NCI-H128 (cell line): ENCODE data around the gene SLC24A3.

Experiments used
- DNase-seq: peaks from one replicate; lab custom pipeline; 2025; ENCODE audit not compliant: unreplicated experiment; lab: John Stamatoyannopoulos, UW

SLC24A3 gene

DNA sequence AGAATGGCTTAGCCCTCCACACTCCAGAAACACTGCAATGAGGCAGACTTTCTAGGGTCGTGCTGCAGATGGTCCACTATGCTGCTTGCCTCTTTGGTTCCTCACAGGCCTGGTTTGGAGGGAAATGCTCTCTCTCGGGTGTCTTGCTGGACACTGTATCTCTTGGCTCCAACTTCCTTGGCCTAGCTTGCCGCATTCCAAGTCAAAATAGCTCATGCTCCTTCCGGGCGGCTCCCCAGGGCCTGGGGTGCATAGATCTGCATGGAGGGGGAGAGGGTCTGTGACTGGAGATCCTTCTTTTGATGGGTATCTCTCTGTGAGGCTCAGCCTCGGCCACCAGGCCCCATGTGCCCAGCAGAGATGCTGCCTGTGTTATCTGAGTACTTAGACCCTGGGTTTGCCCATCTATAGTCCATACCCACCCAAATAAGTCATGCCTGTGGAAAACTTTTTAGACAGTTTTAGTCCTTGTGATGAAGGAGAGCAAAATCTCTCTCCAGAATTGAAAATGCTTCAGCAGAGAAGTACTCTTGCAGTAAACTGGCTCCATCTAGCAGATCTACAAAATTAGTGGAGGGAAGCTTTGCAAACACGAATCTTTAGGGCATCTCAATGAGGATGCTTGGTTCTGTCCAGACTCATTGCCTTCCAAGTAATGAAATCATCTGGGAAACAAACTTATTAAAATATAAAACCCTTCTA is 281.5 kb downstream of the SLC24A3 start:
- DNase-seq = no peak

DNA sequence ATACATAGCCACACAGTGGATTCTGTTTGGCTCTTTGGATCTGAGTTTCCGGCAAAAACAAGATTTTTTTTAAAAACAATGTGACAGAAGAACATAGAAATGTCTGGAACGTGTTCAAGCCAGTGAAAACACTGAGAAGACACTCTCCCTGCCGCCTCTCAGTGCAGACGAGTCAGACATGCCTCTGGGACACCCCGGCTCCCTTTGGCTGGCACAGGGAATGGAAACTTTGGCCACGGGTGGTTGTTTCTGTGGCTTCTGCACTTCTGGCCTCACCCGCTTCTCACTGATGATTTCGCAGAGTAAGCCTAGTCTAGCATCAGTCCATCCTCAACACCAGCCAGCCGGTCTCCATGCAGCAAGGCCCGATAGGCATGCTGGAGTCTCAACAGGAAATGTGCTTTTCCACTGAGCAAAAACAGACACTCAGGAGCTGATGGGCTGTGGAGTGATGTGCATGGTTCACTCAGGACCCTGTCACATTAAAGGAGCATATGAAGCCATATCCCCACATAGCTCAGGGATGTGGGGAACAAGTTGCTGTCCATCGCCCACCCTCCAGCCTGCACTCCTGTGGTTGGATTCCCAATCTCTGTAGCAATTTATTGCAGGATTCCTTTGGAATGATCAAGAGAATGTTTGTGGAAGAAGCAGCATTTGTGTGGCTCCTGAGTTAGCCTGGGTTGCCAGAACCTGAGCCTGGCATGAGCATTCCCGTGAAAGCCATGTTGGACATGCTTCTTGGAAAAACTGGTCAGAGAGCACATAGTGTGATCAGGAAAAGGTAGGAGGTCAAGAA is 283.7 kb downstream of the SLC24A3 start:
- no peak for DNase-seq

DNA sequence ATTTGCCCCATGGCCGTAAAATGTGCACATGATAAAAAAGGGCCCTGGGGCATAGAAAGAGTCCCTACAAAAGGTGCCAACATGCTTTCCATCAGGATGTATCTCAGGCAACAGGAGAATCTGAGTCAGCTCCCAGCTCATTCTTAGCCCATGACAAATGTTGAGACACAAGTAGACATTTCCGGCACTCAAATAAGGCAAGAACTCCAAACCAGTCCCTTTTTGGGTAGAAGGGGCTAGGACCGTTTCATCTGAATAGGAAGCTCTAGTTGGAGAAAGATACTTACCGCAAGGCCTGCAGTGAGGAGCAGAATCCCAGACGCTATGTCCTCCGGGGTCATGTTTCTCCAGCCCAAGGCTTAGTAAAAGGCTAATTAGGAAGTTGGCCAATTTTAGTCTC is 284.6 kb downstream of the SLC24A3 start:
- no peak for DNase-seq

DNA sequence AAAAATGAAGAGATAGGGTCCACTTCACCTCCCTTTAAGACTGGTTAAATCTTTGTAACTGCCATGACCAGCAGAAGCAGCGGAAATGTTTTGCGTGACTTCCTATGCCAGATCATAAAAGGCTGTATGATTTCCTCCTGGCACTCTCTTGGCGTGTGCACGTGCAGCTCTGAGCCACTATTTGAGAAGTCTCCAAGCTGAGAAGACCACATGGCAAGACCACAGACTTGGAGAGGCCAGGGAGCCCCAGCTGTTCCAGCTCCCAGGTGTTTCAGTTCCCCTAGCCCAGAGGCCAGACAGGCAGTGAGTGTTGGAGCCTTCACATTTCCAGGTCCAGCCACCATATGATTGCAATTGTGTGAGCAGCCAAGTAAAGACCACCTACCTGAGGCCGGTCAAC is 286.3 kb downstream of the SLC24A3 start:
- no peak for DNase-seq

DNA sequence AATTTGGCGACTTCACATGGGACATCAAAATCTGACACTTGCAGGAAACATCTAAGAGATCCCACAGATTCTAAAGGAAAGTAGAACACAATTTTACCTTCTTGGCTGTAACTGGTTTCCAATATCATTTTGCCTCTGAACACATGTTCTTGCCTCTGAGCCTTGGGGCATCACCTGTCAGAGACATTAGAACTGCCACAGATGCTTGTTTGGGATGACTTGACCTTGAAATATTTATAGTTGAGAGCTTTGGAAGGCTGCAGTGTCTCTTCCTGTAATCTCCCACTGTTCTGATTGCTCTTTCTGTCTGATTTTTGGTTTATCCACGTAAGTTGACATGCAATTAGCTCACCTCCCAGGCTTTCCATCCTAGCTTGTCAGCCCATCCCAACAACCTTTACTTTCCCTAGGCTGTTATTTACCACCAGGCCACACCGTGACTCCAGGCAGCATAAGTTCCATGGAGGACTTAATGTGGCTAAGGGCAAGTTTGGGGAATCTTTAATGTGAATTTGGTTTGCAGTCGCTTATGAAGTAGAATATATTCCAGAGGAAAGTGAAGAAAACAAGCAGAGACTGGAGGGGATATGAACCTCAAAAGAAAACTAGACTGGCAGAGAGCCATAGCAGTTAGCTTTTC is 289.2 kb downstream of the SLC24A3 start:
- DNase-seq = no peak

DNA sequence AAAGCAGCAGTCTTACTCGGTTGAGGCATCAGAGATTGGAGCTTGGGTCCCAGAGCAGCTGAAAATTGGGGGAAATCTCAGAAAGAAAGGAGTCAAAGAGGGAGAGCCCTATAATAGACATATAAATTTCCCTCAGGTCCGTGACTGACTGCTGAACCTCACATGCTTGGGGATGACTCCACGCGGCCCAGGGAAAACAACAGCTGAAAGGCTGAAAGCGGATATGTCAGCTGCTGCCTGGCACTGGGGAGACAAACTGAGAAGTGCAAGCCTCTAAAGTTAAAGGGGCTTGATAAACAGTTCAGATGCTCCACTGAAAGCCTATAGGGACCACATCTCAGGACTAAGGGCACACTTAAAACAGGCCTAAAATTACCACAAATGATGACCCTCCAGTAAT is 289.7 kb downstream of the SLC24A3 start:
- no peak for DNase-seq

DNA sequence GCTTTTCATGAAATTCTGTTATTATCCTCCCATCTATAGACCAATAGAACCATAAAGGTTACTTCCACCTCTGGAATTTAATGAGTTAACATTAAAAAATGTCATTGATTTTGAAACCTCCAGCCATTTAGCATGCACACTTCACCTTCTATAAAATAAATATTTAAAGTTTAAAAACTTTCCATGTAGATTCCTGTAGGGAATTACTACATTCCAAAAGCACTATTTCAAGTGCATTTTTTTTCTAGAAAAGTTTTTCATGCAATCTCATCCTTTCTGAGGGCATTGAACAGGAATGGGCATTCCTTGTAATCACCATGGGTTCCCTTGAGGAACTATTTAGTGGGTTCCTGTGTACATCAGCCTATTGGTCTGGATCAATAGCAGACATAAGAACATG is 291.8 kb downstream of the SLC24A3 start:
- DNase-seq = no peak

DNA sequence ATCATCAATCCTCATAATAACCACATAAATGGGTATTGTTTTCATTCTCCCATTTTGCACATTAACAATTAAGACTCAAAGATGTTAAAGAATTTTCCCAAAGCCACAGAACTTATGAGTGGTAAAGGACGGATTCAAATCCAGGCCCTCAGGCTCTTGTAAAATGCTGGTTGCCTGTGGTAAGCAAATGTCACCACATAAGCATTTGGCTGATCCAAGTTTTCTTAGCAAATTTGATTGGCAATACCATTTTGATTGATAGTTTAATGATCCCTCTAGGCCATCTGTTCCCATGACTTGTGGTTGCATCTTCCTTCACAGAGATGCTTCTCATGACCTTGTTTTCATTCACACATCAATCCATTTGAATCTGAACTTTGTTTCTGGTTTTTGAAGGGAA is 293.6 kb downstream of the SLC24A3 start:
- no peak for DNase-seq

DNA sequence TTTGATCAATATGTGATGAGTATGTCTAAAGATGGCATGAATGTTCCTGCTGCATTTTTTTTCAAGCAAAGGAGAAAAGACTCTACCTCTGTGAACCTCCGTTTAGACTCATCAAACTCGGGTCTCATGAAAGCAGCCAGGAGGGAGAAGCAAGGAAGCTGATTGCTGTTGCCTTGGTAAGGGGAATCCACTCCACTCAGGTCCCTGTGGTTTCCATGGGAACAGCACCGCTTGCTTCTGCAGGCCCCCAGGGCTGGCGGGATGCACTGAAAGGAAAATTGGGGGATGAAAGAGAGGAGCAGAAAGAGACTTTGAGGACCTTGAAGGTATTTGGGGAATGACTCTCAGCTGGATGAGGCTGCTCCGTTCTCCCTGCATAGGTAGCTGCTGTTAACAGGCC is 296.0 kb downstream of the SLC24A3 start:
- DNase-seq = no peak

DNA sequence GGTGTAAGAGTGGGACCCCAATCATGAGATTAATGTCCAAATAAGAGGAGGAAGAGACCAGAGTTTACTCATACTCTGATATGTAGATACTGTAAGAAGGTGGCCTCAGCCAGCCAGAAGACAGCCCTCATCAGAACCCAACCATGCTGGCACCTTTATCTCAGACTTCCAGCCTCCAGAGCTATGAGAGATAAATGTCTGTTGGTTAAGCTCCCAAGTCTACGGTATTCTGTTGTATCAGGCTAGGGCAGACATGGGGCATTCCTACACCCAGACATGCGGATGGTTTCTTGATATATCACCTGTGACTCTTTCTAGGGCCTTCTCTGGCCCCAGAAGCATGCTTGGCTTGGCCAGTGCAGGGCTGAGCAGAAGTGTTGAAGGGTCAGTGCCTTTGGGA is 298.2 kb downstream of the SLC24A3 start:
- no peak for DNase-seq

DNA sequence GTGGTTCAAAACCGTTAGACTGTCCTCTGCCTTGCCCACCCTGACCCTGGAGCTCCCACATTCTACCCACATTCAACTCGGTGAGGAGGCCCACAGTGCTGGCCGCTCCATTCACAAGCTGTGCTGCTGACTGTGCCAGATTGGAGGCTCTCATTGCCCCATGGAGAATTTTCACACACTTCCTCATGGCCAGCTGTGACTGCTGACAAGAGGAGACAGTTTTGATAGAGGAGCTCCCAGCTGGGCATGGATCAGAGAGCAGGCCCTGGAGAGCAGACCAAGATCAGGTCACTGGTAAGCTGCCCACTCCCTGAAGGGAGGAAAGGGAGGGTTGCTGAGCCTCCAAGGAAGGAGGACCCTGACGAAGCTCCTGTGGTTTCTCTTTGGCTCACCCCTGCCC is 299.5 kb downstream of the SLC24A3 start:
- no peak for DNase-seq

DNA sequence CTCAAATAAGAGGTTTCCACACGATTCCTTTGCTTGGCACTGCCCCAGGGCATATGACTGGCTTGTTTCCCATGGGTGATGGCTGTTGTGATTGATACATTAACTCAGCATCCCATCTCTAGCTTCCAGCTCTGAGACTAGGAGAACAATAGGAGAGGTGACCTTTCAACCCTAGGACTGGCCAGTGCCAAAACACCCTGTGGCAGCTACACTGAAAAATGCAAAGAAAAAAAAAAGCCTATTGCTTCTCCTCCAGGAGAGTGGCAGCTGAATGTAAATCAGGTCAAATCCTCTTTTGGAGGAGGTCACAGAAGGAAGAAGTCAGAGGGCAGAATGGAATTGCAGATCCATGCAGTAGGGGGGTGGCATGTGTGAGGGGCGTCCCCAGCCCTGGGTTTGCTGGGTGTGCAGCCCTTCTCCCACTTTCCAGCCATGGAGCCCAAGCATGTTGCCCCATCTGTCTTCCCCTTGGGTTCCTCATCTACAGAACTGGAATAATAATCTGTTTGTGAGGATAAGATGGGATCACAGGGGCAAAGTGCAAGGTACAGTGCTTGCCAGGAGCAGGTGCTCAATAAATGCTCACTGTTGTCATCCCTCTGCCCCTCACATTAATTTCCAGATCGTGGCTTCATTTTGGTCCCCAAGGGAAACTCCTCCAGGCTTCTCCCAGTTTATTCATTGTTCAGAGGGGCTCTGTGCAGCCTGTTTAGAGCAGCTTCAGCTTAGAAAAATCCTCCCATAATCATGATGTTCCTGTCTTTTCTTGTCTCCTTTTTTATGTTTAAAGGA is 300.6 kb downstream of the SLC24A3 start:
- no peak for DNase-seq

DNA sequence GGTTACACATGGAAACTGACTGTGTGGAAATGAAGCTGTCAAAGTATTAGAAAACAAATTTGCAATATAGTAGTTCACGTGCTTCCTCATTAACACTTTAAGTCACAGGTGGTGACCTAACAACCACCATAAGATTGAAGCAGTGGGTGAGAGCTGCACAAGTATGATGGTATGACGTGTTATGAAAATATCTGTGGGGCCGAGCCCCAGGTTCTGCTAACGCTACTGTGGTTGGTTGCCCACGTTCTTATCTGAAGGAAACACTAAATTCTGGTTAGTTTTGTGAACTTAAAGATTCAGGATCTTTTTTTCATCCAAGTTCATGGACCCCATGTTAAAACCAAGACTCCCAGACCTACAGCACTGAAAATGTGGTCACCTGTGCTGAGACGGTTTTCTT is 302.6 kb downstream of the SLC24A3 start:
- no peak for DNase-seq

DNA sequence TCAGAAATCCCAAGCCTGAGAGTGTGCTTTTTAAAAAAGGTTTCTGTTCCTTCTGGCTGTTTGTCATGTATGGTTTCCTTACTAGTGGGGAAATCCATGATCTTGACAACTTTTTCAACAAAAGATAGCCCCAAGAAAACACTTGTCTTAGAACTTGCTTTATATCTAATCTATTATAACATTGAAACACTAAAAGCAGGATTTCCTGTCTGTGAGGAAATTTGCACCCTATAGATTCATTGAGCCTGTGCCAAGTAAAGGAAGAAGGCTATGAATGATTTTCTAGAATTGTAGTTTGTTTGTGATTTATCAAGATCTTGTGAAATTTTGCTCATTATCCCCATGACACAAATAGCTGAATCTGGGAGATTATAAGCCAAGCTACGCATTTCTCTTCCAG is 307.0 kb downstream of the SLC24A3 start:
- no peak for DNase-seq

DNA sequence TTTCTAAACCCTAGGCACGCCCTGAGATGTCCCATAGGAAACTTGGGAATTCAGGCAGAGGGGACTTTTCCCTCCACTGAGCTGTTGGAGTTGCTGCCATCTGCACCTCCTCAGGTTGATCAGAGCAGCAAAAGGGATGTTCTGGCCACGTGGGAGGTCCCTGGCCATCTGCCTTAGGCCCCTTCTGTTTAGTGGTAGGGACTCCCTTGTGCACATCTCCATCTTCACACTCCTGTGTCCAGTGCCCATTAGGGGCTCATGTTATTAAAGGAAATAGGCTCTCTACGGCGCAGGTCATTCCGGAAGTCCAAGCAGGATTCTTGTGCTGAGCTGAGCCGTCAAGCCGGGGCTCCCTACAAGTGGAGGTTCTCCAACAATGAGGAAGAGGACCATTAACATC is 307.8 kb downstream of the SLC24A3 start:
- no peak for DNase-seq

DNA sequence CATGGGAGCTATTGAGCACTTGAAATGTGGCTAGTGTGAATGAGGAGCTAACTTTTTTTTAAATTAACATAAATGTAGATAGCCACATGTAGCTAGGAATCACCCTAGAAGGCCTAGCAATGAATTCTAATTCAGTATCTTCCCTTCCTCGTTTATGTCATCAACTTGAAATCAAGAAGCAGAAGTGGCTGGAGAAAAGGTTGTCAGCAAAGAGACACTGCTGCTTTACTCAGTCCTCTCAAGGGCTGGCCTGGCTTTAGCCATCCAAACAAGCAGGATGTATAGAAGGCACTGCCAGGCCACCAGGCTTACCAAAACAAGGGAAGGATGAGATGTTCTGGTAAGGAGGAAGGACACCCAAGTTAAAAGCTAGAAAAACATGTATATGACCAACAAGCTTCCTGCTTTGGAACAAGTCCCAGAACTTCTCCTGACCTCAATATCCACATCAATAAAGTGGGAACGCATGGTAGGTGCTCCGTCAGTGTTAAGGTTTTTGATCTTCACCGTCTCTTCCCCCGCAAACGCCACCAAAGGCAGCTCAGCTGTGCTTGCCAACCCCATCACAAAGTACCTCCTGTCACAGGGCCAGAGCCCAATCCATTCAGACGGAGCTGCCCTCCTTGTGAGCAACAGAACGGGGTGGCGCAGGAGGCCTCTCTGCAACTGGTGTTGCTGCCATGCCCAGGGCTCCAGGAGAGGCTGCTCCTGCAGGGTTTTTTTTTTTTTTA is 309.8 kb downstream of the SLC24A3 start:
- no peak for DNase-seq

DNA sequence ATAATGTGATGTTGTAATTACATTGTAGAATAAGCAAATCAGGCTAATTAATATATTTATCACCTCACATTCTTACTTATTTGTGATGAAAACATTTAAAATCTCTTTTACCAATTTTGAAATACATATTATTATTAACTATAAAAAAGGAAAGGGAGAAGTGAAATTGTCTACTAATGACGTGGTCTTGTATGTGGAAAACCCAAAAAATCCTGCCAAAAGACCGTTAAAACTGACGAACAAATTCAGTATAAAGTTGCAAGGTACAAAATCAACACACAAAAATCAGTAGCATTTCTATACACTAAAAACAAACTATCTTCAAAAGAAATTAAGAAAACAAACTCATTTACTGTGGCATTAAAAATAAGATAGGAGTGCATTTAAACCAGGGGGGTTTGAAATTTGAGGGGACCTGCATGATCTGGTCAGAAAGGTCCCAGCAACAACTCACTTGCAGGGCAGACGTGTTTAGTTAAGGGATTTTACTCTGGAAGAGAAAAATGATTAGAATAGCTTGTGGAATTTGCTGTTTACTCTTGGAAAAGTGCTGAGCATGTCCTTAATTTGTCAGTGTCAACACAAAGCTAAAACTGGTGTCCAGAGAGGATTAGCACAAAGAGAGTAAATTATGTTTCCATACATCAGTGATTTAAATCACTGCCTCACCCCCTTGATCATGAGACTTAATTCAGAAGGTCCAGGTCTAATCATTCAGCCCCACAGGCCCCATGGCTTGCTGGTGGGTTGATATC is 310.6 kb downstream of the SLC24A3 start:
- no peak for DNase-seq

DNA sequence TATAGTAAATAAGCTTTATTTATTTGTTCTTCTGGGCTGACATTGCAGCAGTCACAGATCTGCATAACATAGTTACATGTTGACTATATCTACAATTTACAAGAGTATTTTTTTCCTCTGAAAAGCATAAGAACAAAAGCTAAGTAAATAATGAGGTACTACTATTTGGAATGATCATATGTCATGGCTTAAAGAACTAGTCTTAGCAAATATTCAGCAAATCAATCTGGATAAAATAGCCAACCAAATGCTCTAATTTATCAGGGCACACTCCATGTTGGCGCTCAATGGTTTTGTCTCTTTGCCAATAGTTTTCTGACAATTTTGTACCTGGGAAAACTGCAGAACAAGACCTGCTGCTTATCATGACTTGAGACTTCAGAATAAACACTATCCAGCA is 312.2 kb downstream of the SLC24A3 start:
- no peak for DNase-seq

DNA sequence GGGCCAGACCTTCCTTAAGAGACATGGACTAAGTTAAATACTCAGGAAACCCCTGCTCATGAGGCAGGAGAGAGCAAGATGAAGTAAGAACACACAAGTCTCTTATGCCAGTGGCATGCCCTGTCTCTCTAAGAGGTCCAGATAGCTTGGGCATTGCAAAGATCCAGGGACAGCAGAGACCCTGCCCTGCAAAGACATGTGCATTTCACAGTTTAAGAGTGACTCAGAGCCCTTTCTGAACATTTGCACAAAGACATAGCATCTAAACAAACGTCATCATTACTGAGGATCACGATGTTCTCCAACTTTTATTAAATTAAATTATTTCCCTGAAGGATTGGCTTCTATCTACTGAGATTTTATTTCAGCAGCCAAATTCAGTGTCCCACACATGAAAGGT is 315.1 kb downstream of the SLC24A3 start:
- DNase-seq = no peak
